CD4-positive, alpha-beta T cell treated with Interferon gamma for 1 hour (primary cell): ENCODE data around the gene SIM1.

ENCODE experiments used
- DNase-seq: peaks from one replicate; pipeline ENCODE4 v3.0.0-alpha.2; 2020

Gene SIM1

GRCh38 chr6:100347901-100348550 lies 116.7 kb downstream of the SIM1 start:
- DNase-seq = no peak

GRCh38 chr6:100346828-100347227 lies 117.9 kb downstream of the SIM1 start:
- DNase-seq = no peak

- DNase-seq = no peak
These were observed 118.5 kb downstream of the SIM1 start for GRCh38 chr6:100346203-100346602.

GRCh38 chr6:100344761-100345160 lies 120.0 kb downstream of the SIM1 start:
- DNase-seq = no peak

- no peak for DNase-seq
These were observed 120.4 kb downstream of the SIM1 start for GRCh38 chr6:100344321-100344720.

- DNase-seq = no peak
These were observed 121.2 kb downstream of the SIM1 start for GRCh38 chr6:100343316-100344077.

GRCh38 chr6:100342830-100343229 lies 121.9 kb downstream of the SIM1 start:
- no peak for DNase-seq

- no peak for DNase-seq
These were observed 125.0 kb downstream of the SIM1 start for GRCh38 chr6:100339574-100340255.

GRCh38 chr6:100338090-100338489 lies 126.6 kb downstream of the SIM1 start:
- no peak for DNase-seq

GRCh38 chr6:100336876-100337275 lies 127.8 kb downstream of the SIM1 start:
- DNase-seq = no peak

GRCh38 chr6:100335991-100336390 lies 128.7 kb downstream of the SIM1 start:
- no peak for DNase-seq
